NCI-H2107 treated with DMSO at 0.1 percent for 48 hours (cell line): ENCODE measurements around the gene ACTR1A.
"Not testable (repeated sequence)": the region's sequence is repeated elsewhere in the genome, so short reads cannot be mapped to it uniquely, and the experiment has no call there.

Experiments used
- DNase-seq: peaks from one replicate; lab custom pipeline; 2025; ENCODE audit not compliant: unreplicated experiment; lab: John Stamatoyannopoulos, UW

ACTR1A gene

GRCh38 chr10:102455893-102456471, 46.5 kb downstream of the ACTR1A start:
- DNase-seq: no peak

GRCh38 chr10:102454662-102455487, 47.6 kb downstream of the ACTR1A start:
- not testable (repeated sequence) for DNase-seq

GRCh38 chr10:102453502-102453901, 49.0 kb downstream of the ACTR1A start:
- no peak for DNase-seq

DNA sequence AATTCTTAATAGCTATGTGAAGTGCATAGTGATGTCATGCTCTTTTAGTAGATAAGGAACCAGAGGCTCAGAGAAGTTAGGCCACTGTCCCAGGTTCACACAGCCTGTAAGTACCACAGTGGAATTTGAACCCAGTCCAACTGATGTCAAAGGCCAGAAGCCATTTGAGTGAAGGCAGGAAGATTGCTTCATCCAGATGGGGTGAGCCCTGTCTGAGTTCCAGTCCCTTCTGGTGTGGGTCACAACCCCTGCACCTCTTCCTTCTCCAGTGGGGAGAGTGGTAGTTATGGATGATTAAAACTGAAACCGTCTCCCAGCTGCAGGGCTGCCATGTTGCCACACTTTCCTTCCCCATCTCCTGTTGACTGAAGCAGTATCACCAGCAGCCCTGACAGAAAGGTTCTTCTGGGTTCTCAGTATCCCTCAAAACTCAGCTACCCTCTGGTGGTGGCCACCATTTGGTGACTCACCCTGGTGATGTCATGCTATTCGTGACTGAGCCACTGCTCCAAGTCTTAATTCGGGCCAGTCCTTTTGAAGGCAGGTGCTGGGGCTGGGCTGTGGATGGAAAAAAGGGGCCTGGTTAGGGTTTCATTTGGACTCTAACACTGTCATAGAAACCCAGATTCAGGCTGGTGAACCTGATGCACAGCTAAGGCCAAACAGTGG, 49.7 kb downstream of the ACTR1A start:
- no peak for DNase-seq

GRCh38 chr10:102451105-102451969, 51.2 kb downstream of the ACTR1A start, which contains the start of gene C10orf95:
C10orf95 (minus strand) TSS chr10:102451543; CDS start chr10:102451093, 450 bp downstream.
- DNase-seq: no peak

DNA sequence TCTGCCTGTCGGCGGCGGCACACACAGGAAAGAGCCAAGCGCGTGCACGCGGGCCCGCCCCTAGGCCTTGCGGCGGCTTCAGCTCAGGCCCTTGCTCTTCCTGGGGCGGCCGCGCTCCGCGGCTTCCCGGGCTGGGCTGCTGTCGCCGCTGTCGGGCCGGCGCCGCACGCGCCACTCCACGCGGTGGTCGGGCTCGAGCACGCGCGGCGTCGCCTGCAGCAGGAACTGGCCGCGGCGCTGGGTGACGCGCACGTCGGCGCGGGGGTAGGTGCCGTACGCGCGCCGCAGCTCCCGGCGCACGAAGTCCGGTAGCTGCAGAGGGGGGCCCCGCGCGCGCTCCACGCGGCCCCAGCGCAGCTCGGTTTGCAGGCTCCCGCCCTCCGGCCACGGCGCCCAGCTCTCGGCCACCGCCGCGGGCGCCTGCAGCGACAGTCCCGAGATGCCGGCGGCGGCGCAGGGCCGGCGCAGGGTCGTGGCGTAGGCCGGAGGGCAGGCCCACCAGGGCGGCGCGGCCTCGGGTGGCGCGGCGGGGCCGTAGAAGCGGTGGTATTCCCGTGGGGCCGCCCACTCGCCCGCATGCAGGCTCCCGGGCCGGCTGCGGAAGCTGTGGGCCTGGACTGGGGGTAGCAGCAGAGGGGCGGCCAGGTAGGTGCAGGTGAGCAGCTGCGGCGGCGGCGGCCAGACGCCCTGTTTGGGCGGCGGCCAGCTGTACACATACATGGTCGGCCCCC, 52.0 kb downstream of the ACTR1A start:
- DNase-seq: peak; percentile 18

DNA sequence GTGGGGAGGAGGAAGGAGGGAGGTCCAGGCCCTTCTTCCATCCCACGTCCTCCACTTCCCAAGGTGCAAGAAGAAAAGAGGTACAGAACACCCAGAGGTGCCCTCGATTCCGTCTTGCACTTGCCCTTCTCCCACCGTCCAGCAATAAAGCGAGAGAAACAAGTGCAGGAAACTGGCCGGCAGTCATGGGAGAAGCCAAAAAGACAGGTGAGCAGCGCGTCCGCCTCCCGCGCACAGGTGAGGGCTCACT, 52.5 kb downstream of the ACTR1A start:
- DNase-seq: no peak

DNA sequence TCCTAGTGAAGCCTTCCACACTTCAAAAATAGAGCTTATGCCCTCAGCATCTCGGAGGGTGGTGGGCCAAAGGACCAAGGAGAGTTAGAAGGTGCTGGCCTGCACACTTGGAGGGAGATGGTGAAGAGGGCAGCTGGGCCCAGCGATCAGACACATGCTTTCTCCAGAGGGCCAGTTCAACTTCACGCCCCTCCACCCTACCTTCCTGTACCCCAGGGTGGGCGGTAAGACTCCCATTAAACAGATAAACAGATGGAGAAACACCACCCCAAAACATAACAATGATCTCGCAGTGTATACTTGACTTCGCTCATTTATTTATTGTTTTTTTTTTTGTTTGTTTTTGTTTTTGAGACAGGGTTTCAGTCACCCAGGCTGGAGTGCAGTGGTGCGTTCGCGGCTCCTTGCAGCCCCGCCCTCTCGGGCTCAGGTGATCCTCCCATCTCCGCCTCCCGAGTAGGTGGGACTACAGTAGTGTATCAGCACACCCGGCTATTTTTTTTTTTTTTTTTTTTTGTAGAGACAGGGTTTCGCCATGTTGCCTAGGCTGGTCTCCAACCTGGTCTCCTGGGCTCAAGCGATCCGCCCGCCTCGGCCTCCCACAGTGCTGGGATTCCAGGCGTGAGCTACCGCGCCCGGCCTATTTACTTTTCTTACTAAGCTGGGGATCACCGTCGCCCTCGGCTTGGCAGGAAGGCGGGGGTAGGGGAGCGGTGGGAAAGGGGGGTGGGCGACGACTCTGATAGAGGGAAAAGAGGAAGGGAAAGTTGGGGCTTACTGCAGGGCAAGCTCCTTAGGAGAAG, 53.0 kb downstream of the ACTR1A start:
- peak; percentile 52 for DNase-seq

DNA sequence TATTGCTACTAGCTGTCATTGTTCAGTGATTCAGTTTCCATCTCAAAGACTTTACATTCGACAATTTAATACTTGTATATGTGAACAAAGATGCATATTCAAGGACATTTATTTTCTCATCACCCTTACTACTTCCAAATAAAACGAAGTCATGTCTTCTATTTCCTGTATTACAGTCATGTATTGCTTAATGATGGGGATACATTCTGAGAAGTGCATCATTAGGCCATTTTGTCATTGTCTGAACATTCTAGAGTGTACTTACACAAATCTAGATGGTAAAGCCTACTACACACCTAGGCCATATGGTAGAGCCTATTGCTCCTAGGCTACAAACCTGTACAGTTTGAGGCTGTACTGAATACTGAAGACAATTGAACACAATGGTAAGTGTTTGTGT, 57.7 kb downstream of the ACTR1A start:
- DNase-seq: no peak

GRCh38 chr10:102438374-102438773, 64.1 kb downstream of the ACTR1A start:
- no peak for DNase-seq

DNA sequence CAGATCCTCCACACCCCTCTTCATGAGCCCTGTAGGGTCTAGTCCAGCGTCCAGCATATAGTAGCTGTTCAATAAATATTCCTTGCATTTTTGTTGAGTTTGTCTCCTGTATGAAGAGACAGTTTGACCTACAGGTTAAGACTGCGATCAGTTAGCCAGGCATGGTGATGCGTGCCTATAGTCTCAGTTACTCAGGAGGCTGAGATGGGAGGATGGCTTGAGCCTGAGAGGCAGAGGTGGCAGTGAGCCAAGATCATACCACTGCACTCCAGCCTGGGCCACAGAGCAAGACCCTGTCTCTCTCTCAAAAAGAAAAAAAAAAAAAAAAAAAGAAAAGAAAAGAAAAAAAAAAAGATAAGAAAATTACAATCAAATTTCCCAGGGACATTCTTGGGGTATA, 65.0 kb downstream of the ACTR1A start:
- DNase-seq: no peak

DNA sequence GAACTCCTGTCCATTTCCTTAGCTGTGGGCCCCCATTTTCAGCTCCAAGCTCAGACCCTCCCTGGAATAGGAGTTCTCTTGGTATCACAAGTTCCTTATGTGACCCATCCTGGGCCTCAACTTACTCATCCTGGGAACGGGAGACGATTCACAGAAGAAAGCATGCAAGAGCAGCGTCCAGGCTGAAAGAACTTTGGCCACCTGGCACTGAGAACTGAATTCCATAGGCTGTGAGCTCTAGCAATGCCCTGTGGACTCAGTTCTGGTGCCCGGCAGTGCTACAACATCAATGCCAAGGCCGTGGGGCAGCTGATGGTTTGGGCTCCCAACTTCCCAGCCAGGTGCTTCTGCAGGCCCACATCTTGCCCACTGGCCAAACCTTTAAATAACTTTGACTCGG, 66.2 kb downstream of the ACTR1A start:
- DNase-seq: no peak

DNA sequence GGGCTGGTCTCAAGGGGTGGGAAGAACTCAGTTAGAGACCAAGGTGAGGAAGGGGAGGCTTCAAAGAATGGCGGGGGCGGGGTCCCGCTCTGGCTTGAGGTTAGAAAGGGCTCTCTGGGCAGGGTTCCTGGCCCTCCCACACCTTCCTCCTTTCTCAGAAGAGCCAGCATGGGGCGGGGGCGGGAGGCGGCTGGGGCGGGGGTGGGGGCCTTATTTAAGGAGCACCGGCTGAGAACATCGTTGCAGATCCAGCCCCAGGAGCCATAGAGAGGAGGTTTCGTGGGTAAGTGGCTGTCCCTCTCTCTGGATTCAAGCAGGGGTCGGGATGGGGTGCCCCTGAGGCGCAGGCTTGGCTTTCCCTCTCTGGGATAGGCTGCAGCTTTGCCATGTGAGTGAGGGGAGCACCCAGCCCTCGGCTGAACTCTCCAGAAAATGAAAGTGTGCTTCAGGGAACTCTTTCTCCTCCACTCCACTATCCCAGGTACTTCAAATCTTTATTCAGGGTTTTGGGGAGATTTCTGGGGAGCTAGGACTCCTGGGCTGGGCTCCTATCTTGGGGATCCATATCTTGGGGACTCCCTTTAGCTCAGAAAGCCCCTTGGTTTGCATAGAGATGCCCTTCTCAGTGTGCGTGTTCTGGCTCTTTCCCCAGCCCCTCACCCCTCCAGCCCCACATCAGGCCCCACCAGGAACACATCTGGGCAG, 66.8 kb downstream of the ACTR1A start:
- no peak for DNase-seq

- DNase-seq: no peak
These were observed 67.4 kb downstream of the ACTR1A start for GRCh38 chr10:102435133-102435497.

DNA sequence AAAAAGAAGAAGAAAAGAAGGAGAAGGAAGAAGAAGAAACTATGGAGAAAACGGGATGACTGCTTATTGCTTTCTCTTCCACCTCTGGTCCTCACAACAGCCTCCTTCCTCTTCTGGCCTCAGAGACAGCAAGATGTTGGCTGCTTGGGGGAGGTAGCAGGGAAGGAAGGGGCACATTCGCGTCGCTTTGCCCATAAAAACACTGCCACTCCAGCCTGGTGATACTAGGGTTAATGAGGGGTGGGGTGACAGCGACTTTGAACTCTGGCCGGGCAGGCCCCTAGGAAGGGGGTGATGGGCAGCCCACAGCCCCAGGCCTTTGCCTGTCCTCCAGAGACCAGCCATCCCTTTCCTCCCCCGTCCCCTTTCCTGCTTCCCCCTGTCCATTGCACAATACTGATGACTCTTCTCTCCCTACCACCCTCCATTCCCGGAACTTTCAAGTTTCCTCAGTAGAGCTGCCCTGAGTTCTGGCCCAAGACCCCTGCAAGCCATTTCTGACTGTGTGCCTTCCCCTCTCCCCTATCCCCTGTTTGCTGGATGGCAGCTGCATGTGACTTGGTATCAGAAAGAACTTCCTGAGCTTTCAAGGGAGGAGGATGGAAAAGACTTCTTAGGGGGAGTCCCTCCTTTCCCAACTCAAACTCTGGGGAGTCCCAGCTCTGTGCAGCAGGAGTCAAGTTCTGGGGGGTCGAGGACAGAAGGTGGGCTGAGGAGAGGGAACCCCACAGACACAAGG, 67.9 kb downstream of the ACTR1A start:
- DNase-seq: no peak

DNA sequence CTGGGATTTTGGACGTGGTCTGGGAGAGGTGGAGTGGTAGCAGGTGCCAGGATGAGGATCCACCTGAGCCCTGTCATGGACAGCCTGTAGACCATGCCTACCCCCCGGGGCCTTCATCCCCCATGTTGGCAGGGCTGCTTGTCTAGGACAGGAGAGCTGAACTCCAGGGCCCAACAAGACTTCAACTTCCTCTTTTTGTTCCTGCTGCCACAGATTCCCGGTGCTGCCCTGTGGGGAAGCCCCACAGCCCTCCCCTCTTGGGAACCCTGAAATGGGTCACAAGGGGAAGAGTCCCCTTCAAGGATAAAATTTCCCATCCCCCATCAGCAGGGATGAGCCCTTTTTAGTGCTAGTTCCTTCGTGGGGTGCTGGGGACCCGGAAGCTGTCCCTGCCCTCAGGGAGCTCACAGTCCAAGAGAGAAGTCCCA, 68.9 kb downstream of the ACTR1A start:
- no peak for DNase-seq

DNA sequence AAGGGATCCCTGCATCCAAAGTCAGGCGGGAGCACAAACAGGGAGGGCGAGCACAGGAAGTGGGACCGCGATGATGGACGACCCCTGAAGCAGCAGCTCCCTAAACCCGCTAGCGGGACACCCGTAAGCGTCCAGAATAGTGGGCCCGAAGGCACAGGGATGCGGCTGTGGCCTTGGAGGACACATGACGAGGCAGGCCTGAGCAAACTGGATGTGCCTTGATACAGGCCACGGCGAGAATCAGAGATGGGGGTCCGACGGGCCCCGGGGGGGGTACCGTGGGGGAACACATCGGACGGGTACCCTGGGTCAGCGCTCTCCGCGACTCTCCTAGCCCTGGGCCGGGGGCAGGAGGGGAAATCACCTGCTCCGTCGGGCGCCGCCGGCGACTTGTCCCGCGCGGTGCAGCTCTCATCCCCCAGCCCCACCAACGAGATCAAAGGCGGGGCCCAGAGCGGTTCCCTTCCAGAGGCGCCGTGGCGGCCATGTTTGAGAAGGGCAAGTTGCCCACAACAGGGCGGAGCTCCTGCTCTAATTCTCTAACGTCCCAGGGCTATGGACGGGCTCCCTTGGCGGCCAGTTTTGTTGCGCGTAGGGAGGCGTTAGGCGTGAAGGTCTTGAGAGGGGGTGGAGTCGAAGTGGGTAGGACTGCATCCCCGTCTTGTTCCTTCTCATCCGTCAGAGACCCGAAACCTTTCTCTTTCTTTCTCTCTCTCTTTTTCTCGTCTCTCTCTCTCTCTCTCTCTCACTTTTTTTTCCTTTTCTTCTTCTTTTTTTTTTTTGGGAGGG, 70.2 kb downstream of the ACTR1A start, which contains the start of gene CUEDC2:
Gene CUEDC2, minus strand, starts transcription at position 413 of the 789 bp plus-strand sequence. CDS start 7,386 bp downstream, outside the sequence.
- DNase-seq: peak; percentile 52
